HG03108 (cell line): Measurements from ENCODE around the gene ARHGEF39.

Source experiments
- ATAC-seq: cut with Tn5 transposase; IDR thresholded peaks from one replicate; pipeline ENCODE4 v1.9.1; 2021; ENCODE audit warnings: moderate library complexity; ENCODE audit not compliant: unreplicated experiment

The ARHGEF39 gene

DNA sequence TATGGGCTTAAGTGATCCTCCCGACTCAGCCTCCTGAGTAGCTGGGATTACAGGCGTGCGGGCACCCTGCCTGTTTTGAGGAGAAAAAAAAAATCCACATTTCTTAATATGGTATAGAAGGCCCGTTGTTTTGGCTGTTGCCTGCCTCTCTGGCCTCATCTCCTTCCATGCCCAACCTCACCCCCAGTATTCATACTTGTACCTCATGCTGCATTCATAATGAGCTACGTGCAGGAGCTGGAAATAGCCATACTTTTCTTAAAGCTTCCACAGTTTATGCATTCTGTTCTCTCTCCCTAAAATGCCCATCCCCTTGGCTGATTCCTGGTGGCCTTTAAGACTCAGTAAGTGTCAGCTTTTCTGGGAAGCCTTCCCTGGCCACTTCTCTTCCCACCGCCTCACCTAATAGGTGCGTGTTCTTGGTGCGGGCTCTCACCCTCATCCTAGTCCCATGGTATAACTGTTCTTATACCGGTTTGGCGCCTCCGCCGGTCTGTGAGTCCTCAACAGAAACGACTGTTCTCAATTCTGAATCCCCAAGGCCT lies 26.8 kb upstream of the ARHGEF39 start:
- no peak for ATAC-seq

DNA sequence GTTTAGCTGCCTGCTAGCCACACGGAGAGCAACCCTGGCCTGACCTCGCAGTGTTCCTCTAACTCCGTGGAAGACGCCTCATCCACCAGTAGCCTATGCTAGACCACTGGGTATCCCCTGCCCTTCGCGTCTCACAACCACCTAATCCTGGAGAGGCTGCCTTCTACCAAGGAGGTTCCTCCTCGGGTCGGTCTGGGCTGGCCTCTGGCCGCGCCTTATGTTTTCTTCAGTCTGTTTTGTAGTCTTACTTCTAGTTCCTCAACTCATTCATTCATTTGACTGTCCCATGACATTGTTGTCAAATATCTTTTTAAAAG lies 26.3 kb upstream of the ARHGEF39 start:
- ATAC-seq = no peak

DNA sequence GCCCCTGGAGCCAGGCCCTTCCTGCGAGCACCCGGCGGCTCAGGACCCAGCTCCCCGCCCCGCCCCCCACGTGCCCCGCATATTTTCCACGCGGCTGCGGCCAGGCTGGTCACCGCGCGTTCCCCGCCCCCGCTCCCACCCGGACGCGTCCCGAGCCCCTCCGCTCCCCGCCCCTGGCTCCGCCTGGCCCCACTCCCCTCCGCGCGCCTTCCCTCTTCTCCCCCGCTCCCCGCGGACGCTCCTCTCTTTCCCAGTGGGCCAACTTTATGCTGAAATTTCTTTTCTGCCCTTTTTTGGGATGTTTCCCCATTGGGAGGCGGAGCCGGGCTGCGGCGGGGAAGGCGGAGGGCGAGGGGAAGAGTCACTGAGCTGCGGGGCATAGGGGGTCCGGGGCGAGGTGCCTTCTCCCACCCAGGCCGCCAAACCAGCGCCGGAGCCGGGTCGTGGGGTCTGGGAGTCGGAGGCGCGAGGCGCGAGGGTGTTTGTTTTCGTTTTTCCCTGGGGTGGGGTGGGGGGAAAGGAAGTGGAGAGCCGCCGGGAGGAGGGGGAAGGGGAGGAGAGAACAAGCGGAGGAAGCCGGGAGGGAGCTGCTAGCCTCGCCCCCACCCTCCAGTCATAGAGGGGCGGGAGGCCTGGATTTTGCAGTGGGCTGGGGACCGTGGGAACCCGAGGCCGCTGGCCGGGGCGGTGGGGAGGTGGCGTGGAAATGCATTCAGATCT lies 25.8 kb upstream of the ARHGEF39 start:
- no peak for ATAC-seq

DNA sequence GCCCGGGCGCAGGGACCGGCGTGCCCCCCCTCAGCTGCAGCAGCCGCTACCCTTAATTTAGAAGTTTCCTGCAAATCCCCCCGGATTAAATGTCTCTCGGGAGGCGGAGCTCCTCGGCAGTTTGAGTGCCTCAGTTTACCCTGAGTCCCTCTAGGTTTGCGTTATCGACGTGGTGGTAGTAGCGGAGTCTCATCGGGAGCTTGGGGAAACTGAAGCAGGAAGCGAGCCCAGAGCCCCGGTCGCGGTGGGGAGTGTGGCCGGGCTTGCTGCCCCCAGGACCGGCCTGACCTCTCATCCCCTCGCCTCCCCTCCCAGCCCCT lies 25.3 kb upstream of the ARHGEF39 start:
- no peak for ATAC-seq

DNA sequence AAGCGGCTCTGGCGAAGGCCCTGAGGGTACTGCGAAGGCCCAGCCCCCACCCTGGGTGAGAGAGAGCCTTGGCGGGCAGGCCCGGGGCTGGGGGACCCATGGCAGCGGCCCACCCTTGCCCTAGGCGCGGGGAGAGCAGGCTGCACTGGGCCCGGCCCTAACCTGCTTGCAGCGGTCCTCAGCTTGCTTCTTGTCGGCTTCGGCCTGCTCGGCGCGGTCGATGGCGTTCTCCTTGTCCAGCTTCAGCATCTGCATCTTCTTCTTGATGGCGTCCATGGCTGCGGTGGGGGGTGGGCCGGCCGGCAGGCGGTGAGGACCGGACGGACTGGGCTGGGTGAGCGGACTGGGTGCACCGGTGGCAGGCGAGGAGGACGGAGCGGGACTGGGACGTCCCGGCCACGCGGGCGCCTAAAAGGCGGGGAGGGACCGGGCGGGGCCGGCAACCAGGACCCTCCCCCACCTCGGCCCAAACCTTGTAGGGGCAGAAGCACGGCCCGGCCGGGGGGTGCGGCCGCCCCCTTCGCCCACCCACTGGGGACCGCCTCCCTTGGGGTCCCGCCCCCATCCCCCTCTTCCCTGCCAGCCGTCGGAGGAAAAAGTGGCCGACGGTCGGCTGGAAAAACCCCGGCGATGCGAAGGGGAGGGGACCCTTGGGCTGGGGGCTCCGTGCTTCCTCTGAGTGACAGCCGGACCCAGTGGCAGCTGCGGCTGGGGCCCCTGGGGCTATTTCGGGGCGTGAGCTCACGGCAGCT lies 24.7 kb upstream of the ARHGEF39 start, which contains the start of gene TPM2:
Gene TPM2, minus strand, starts transcription at position 384 of the 752 bp plus-strand sequence. Its CDS starts 108 bp downstream, at position 276.
- ATAC-seq = no peak

DNA sequence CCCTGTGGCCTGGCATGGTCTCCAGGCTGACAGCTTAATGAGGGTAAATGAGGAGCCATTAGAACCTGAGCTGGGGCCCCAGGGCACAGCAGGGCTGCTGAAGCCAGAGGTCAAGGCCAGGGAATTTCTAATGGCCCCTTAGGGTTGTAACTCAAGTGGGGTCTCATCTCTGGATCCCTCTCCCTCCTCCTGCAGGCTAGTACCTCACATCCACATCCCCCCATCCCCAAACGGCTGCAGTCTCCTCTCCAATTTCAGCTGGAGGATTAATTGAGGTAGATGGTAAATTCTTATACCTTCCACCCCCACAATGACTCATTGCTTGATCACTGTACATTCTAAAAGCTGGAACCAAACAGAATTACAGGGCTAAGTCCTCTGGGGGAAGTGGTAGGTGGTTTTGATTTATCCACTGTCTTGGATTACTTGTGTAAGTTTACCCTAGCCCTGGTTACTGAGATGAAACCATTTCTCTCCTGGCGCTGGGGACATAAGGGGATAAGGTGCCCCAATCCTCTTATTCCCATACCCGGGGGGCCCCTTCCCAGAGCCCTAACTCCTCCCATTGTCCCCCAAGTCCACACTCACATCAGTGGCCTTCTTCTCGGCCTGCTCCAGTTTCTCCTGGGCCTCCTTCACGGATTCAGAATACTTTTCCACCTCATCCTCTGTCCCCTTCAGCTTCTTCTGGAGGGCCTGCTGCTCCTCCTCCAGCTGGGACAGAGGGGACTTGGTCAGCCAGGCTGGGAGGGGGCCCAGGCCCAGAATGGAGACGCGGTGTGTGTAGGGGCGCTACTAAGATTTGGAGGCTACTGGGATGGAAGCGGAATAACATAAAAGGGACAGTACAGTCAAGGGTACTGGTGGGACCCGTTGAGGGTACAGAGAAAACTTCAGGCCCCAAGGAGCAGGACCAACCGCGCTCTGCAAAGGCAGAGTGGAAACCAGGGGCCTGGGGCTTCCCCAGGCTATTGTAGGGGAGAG lies 23.9 kb upstream of the ARHGEF39 start:
- ATAC-seq = no peak

DNA sequence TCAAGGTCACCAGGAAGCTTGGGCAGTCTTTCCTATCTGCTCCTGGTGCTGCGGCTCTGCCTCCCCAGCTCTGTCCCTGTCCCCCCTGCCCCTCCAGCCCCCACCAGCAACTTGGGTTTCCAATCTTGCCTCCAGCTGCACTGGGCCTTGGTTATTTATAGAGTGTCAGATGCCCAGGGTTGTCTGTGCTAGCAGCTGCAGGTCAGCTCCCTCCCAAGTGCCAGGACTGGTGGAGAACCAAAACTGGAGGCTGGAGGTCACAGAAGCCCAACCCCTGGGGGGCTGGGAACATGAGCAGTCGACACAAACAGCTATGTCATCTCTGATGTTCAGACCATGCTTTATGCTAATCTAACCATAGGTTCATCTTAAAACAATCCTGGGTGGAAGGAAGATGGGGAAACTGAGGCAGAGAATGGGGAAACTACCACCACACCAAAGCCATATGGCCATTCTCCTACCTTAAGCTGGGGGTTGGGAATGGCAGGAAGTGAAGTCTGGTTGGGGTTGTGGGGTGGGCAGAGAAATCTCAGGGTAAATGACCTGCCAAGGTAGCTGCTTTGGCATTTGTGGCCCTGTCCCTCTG lies 23.1 kb upstream of the ARHGEF39 start:
- ATAC-seq = no peak

DNA sequence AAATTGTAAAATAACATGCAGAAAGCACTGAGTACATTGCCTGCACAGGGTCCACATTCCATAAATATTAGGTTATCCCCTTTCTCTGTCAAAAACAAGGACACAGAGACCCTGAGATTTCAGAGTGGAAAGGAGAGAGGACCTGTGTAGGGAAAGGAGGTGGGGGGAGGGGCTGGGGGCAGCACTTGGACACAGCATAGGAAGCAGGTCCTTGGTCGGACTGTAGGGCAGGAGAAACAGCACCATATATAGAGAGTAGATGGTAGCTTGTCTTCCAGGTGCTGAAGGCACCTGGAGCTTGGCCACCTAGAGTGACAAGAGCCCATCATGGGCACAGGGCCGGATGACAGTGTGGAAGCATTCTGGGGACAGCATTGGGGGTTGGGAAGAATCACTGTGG lies 22.3 kb upstream of the ARHGEF39 start:
- ATAC-seq = no peak

DNA sequence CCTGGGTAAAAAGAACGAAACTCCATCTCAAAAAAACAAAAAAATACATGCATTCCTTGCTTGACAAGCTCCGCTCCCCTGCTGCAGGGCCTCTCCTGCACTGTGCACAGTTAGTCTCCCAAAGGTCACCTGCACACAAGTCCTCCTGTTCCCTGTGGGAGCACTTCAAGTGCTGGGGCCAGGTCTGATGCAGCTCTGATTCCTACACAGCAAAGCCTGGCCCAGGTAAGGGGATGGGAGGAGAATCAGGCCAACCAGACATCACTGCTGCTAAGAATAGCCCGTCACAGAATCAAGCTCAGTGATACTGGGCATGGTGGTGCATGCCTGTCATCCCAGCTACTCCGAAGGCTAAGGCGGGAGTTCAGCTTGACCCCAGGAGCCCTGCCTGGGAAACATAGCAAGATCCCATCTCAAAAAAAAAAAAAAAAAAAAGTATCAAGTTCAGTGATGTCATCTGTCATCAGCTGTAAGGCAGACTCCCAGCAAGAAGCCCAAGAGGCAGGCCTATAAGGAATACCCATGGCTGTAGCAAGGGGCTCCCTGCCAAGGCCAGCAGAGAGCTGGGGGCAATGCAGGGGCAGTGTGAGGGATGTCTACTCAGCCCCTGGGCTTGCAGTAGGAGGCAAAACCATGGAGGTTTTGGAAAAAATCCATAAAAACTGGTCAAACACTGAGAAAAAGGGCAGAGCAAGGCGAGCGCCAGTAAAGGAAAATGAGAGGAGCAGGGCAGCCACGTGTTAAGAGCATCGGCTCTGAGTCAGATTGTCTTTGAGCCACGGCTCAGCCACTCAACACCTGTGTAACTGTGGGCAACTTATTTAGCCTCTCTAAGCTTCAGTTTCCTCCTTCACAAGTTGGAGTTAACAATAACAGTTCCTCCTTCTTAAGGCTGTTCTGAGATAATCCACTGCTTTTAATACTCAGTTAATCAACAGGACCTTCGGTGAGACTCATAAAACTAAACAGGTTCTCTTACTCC lies 21.5 kb upstream of the ARHGEF39 start:
- no peak for ATAC-seq

DNA sequence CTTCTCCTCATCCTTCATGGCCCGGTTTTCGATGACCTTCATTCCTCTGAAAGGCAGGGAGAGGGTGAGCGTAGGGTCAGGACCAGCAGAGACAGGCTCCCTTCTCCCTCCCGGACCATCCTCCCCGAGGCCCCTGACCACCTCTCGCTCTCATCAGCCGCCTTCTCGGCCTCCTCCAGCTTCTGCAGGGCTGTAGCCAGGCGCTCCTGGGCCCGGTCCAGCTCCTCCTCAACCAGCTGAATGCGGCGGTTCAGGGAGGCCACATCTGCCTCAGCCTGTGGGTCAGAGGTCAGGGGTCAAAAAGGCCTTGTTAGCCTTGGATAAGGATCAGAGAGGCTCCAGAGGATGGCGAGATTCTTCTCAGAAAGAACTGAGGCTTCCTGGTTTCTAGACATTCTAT lies 20.5 kb upstream of the ARHGEF39 start:
- ATAC-seq = no peak

DNA sequence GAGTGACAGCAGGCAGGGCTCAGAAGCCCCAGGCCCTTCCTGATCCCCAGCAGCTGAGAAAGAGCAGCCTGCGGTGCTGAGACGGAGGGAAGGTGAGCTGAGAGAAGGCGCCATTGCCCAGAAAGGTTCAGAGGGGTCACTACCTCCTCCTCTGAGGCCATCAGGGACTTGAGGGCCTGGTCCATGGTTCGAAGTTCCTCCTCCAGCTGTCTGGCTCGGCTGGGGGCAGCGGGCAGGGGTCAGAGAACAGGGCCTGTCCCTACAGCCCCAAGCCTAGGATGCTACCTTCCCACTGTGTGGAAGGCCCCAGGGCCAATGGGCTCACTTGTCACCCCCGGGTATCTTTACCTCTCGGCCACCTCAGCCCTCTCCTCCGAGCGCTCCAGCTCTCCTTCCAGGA lies 19.9 kb upstream of the ARHGEF39 start:
- no peak for ATAC-seq

DNA sequence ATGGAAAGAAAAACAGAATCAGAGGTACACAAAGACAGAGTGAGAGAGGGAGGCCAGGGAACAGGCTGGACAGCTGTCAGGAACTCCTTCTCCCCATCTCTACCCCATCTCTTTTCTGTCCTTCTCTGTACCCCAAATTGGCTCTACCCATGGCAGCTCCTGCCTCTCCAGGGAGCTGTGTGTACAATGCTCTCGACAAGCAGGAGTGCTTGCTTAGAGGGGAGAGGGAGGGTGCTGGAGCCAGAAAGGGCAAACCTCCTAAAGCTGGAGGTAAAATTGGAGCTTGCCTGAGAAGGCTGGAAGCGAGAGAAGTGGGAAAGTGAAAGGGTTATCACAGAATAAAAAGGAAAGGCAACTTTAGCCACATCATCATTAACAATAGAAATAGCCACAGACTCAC lies 18.3 kb upstream of the ARHGEF39 start:
- no peak for ATAC-seq

DNA sequence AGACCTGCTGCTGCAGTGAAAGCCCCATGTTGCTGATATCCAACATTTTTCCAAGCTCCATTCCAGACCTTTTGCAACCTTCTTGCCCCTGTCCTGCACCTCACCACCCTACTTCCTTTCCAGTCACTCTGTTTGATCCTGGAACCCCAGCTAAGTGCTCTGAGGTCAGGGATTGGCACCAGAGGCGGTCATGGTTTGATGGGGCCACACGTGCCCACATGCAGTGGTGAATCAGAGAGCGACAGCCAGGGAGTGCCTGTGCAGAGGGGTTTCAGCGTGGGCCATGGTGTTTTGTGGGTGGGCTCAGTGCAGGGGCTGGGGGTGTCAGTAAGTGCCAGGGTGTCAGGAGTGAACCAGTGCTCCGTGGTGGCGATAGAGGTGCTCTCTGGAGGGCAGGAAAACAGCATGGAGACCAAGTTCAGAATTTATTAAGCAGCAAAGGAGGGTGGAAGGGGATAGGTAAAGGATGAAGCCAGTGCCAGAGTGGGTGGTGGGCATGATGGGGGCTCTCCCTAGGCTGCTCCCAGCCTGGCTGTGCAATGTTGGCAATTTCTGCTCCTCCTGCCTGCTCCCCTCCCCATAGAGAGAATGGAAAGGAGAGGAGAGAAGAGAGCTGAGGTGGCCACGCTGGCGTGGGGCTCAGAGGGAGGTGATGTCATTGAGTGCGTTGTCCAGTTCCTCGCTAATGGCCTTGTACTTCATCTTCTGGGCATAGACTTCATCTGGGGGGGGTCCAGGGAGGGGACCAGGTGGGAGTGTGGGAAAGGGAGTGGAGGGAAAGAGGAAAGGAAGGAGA lies 17.7 kb upstream of the ARHGEF39 start:
- no peak for ATAC-seq

DNA sequence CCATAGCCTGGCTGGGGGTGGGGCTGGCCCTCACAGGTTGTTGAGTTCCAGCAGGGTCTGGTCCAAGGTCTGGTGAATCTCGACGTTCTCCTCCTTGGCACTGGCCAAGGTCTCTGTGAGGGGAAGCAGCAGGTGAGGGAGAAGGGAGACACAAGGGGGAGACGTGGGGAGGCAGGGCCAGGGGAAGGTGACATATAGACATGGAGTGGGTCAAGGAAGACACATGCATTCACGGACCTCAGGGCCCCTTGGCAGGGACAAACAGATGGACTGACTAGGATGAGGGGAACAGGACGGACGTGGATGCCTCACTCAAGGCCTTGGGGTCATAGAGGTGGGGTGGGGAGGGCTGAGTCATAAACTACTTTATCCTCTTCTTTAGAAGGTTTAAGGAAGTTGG lies 17.1 kb upstream of the ARHGEF39 start:
- ATAC-seq = no peak

DNA sequence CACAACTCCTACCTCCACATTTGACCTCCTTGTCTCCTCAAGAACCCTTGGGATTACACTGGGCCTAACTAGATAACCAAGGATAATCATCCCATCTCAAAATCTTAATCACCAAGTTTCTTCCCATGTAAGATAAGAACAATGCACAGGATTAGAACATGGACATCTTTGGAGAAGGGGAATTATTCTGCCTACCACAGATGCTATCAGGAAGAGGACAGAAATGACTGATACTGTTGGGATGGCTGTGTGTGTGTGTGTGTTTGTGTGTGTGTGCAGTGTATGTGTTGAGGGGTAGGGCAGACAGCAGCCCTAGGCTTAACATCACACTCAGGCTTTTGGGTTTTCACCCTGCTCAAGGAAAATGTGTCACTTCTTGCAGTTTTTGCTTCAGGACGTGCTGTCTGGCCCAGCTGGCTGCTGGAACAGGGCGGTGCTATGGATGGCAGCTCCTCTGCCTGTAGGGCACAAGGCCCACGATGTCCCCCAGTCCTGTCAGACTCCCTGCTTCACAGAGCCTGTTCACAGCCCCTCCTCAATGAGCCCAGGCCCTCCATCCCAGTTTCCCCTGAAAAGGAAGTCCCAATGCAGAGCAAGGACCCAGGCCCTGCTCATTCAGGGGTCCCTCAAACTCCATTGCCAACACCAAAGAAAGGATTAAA lies 16.5 kb upstream of the ARHGEF39 start:
- ATAC-seq = no peak

DNA sequence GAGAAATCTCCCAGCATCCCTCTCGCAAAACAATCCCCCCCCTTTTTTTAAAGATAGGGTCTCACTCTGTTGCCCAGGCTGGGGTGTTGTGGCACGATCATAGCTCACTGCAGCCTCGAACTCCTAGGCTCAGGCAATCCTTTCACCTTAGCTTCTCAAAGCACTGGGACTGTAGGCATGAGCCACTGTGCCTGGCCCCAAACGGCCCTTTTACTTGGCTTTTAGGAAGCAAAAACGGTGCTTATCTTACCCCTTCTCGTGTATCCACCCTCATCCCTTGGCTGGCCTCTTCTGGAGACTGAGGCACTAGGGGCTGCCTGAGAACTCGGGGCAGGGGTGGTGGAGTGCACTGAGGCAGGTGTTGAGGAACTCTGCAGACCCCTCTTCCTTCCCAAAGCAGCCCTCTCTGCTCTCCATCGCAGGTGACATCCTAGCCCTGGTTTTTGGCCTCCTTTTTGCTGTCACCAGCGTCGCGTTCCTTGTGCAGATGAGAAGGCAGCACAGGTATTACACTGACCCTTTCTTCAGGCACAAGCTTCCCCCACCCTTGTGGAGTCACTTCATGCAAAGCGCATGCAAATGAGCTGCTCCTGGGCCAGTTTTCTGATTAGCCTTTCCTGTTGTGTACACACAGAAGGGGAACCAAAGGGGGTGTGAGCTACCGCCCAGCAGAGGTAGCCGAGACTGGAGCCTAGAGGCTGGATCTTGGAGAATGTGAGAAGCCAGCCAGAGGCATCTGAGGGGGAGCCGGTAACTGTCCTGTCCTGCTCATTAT lies 15.5 kb upstream of the ARHGEF39 start:
- no peak for ATAC-seq

DNA sequence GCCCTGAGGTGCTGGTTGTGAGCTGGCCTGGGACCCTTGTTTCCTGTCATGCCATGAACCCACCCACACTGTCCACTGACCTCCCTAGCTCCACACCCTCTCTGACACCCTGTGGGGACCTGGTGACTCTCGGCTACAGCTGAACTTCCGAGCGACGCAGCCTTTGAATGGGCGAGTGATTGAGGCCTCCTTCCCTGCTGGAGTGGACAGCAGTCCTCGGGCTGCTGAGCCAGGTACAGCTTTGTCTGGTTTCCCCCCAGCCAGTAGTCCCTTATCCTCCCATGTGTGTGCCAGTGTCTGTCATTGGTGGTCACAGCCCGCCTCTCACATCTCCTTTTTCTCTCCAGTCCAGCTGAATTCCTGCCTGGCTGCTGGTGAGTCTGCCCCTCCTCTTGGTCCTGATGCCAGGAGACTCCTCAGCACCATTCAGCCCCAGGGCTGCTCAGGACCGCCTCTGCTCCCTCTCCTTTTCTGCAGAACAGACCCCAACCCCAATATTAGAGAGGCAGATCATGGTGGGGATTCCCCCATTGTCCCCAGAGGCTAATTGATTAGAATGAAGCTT lies 14.9 kb upstream of the ARHGEF39 start:
- ATAC-seq = no peak
